Adrenal gland (tissue), 5 donors: ENCODE data around the gene CUEDC1.

Experiments used
- CTCF ChIP-seq, 6 experiments: fragments of 450-650 bp in 4 of 6; fragments of 200-600 bp in 2 of 6; sonication (generic) in 1 of 6; IDR thresholded peaks; 1 replicate in 5 of 6; 2 replicates in 1 of 6; pipeline versions ENCODE4 v1.5.1 to v1.8.0; 2016 to 2021; ENCODE audit warnings: antibody characterized with exemption in 6 of 6, mild to moderate bottlenecking in 2 of 6, moderate library complexity in 1 of 6
- POLR2A ChIP-seq, 2 donors: fragments of 450-650 bp; IDR thresholded peaks; one replicate each; pipeline ENCODE4 v1.6.1; 2017; ENCODE audit warnings: antibody characterized with exemption in 2 of 2, mild to moderate bottlenecking in 2 of 2, moderate library complexity in 1 of 2
- donor health status: DM: no; HTN: no; CAD: no.

DNA sequence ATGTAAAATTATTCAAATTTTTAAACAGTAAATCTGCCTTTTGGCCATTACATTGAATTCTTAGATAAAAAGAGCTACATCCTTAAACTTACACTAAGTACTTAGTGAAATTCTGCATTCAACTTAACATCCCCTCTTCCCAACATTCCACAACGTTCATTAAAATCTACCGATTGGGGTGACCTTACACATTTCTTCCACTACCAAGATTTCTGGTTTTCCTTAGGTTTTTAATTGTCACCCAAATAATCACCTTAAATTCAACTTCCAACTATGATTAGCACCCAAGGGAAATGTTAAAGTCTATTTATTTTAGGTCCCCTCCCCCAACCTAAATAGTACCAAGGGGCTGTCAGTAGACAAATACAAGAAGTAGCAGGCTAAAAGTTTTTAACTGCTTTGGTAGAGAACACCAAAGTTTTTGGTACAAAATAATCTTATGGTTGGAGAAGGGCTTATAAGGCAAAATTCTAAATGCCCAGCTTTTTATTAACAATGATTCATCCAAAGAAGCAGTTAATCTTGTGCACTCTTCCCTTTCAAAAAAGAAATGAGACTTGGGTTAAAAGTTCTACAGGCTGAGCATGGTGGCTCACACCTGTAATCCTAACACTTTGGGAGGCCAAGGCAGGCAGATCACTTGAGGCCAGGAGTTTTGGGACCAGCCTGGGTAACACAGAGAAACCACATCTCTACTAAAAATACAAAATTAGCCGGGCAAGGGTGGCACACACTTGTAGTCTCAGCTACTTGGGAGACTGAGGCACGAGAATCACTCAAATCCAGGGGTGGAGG lies 47.1 kb upstream of the CUEDC1 start:
- no peak for TF ChIP-seq CTCF (IDR thresholded peaks at IDR 0.05)
- no peak for TF ChIP-seq POLR2A (IDR thresholded peaks at IDR 0.05)
